K562 (cell line): ENCODE measurements around the gene VPS13D. TPM values are rescaled to one million over a fixed set of nuclear protein-coding genes. Genes with fewer than 3 reads are reported as not detected.
A peak's percentile ranks its signal among the peaks of the same experiment; 100 is the strongest.

Source experiments
- ARNT ChIP-seq, 2 experiments: fragments of 450-650 bp; IDR thresholded peaks; 2 replicates each; pipeline ENCODE4 v1.6.1; 2016; ENCODE audit warnings: mild to moderate bottlenecking in 1 of 2
- CEBPG ChIP-seq, 3 experiments: fragments of 200-800 bp in 1 of 3; sonication (Bioruptor generic) in 1 of 3; sonication (generic) in 1 of 3; formaldehyde crosslinking in 1 of 3; IDR thresholded peaks in 2 of 3; conservative IDR thresholded peaks in 1 of 3; 2 replicates each; pipeline versions ENCODE4 v1.6.1 to v1.8.0; 2016 to 2022; ENCODE audit warnings: missing compliant biosample characterization in 2 of 3, missing genetic modification characterization in 2 of 3, mild to moderate bottlenecking in 1 of 3, missing genetic modification reagents in 1 of 3
- EZH2 ChIP-seq: IDR thresholded peaks from 2 replicates; pipeline ENCODE4 v1.6.1; 2012; ENCODE audit warnings: low read depth, mild to moderate bottlenecking, inconsistent platforms, low read length, borderline replicate concordance
- FOXK2 ChIP-seq, 2 experiments: fragments of 450-650 bp; IDR thresholded peaks in 1 of 2; conservative IDR thresholded peaks in 1 of 2; 2 replicates each; pipeline ENCODE4 v1.6.1; 2016; ENCODE audit warnings: low read depth in 2 of 2, mild to moderate bottlenecking in 1 of 2
- HEY1 ChIP-seq: fragments of 250-450 bp; sonication (Bioruptor Pico); IDR thresholded peaks from 2 replicates; pipeline ENCODE4 v1.5.0; 2020; ENCODE audit warnings: mild to moderate bottlenecking, moderate library complexity, borderline replicate concordance
- MBD2 ChIP-seq: sonication (generic); IDR thresholded peaks from 2 replicates; pipeline ENCODE4 v1.6.1; 2016; ENCODE audit warnings: low read depth, borderline replicate concordance
- MCM7 ChIP-seq, 2 experiments: fragments of 450-650 bp; IDR thresholded peaks; 2 replicates each; pipeline ENCODE4 v1.6.1; 2016 to 2018
- MEF2D ChIP-seq: conservative IDR thresholded peaks from 2 replicates; pipeline ENCODE4 v1.6.1; 2016; ENCODE audit warnings: low read depth, missing genetic modification characterization, missing compliant biosample characterization
- MEIS2 ChIP-seq: fragments of 450-650 bp; IDR thresholded peaks from 2 replicates; pipeline ENCODE4 v1.6.1; 2014; ENCODE audit warnings: mild to moderate bottlenecking; ENCODE audit not compliant: partially characterized antibody
- MTF1 ChIP-seq: fragments of 250-450 bp; sonication (Bioruptor Pico); IDR thresholded peaks from 2 replicates; pipeline ENCODE4 v1.9.0; 2021; ENCODE audit warnings: moderate library complexity, mild to moderate bottlenecking, inconsistent platforms, borderline replicate concordance
- NCOA1 ChIP-seq: fragments of 450-650 bp; IDR thresholded peaks from 2 replicates; pipeline ENCODE4 v1.6.1; 2016; ENCODE audit warnings: low read depth
- NELFE ChIP-seq: IDR thresholded peaks from 2 replicates; pipeline ENCODE4 v1.6.1; 2011; ENCODE audit warnings: mild to moderate bottlenecking; ENCODE audit not compliant: insufficient read depth, insufficient read length
- POLR2B ChIP-seq: fragments of 450-650 bp; IDR thresholded peaks from 2 replicates; pipeline ENCODE4 v1.6.1; 2018; ENCODE audit warnings: low read depth; ENCODE audit not compliant: partially characterized antibody
- RBM25 ChIP-seq: fragments of 200-400 bp; formaldehyde crosslinking; IDR thresholded peaks from 2 replicates; pipeline ENCODE4 v1.6.1; 2018; ENCODE audit warnings: low read length, low read depth, moderate library complexity; ENCODE audit not compliant: severe bottlenecking
- SAFB2 ChIP-seq: fragments of 200-400 bp; formaldehyde crosslinking; IDR thresholded peaks from 2 replicates; pipeline ENCODE4 v1.6.1; 2018; ENCODE audit warnings: borderline replicate concordance, low read length, low read depth, moderate library complexity; ENCODE audit not compliant: severe bottlenecking
- SMARCA5 ChIP-seq: fragments of 450-650 bp; IDR thresholded peaks from 2 replicates; pipeline ENCODE4 v1.6.1; 2016
- TAF1 ChIP-seq: IDR thresholded peaks from 2 replicates; pipeline ENCODE4 v1.6.1; 2011; ENCODE audit warnings: mild to moderate bottlenecking, low read length, moderate library complexity; ENCODE audit not compliant: insufficient read depth, control insufficient read depth, severe bottlenecking; ENCODE audit errors: extremely low read depth
- TOE1 ChIP-seq, 2 experiments: fragments of 450-650 bp in 1 of 2; sonication (generic) in 1 of 2; formaldehyde crosslinking in 1 of 2; IDR thresholded peaks; 2 replicates each; pipeline versions ENCODE4 v1.7.1 to v1.8.0; 2016 to 2022; ENCODE audit warnings: borderline replicate concordance in 2 of 2, mild to moderate bottlenecking in 2 of 2, antibody characterized with exemption in 1 of 2, inconsistent platforms in 1 of 2, low read depth in 1 of 2, missing genetic modification reagents in 1 of 2, moderate library complexity in 1 of 2
- YY1 ChIP-seq, 3 experiments: IDR thresholded peaks; 2 replicates each; pipeline ENCODE4 v1.6.1; 2011; ENCODE audit warnings: low read length in 2 of 3, mild to moderate bottlenecking in 2 of 3, moderate library complexity in 2 of 3, borderline replicate concordance in 1 of 3, control low read depth in 1 of 3, low read depth in 1 of 3; ENCODE audit not compliant: insufficient read depth in 3 of 3, insufficient replicate concordance in 2 of 3, control insufficient read depth in 1 of 3, insufficient read length in 1 of 3; ENCODE audit errors: extremely low read depth in 1 of 3
- ZFPM2 ChIP-seq: fragments of 250-450 bp; sonication (Bioruptor Pico); IDR thresholded peaks from 2 replicates; pipeline ENCODE4 v1.5.1; 2022; ENCODE audit warnings: mild to moderate bottlenecking
- ZFX ChIP-seq: sonication (generic); formaldehyde crosslinking; IDR thresholded peaks from 2 replicates; pipeline ENCODE4 v1.8.0; 2022; ENCODE audit warnings: mild to moderate bottlenecking, missing genetic modification reagents, moderate library complexity
- ZNF23 ChIP-seq: fragments of 250-450 bp; sonication (Bioruptor Pico); IDR thresholded peaks from 2 replicates; pipeline ENCODE4 v1.4.0; 2020; ENCODE audit warnings: mild to moderate bottlenecking
- ZNF551 ChIP-seq: fragments of 250-450 bp; sonication (Bioruptor Pico); IDR thresholded peaks from 2 replicates; pipeline ENCODE4 v1.5.0; 2021; ENCODE audit warnings: mild to moderate bottlenecking, moderate library complexity
- polyA plus RNA-seq, 8 experiments: library from polyadenylated mRNA; depleted of rRNA in 4 of 8; stranded (reverse) in 5 of 8; unstranded in 3 of 8; fragments of >200 nt; fragmentation: Nextera tagmentation in 2 of 8; fragmentation: Illumina TruSeq in 1 of 8; extraction: Ambion mirVana in 2 of 8; extraction: Trizol in 1 of 8; gene quantifications; 2 replicates each; pipeline versions ENCODE4 v1.2.1 to v1.2.3, GENCODE V29; 2011 to 2014; ENCODE audit warnings: inconsistent platforms in 1 of 8, missing spikeins in 1 of 8
- total RNA-seq, 7 experiments: library from RNA; depleted of rRNA in 6 of 7; stranded (reverse); fragments of >200 nt in 6 of 7; fragmentation: Illumina TruSeq in 2 of 7; extraction: Trizol in 2 of 7; gene quantifications; 2 replicates each; pipeline versions ENCODE4 v1.2.1 to v1.2.3, GENCODE V29; 2011 to 2021; ENCODE audit warnings: low replicate concordance in 1 of 7
- TF ChIP-seq, protein P1 (sequence below): fragments of 450-650 bp; IDR thresholded peaks from 2 replicates; pipeline ENCODE4 v1.6.1; 2016; ENCODE audit warnings: missing biosample characterization, missing genetic modification characterization
- TF ChIP-seq, protein P2 (sequence below), 2 experiments: fragments of 450-650 bp; IDR thresholded peaks; 2 replicates each; pipeline ENCODE4 v1.6.1; 2016

The VPS13D gene
- total and polyA plus RNA-seq, 9 of the 15 experiments (the other 6 are each of a cell fraction or from before 2014, with no cell fraction given), result 6.1 to 51.5 (median 38.5) TPM

DNA sequence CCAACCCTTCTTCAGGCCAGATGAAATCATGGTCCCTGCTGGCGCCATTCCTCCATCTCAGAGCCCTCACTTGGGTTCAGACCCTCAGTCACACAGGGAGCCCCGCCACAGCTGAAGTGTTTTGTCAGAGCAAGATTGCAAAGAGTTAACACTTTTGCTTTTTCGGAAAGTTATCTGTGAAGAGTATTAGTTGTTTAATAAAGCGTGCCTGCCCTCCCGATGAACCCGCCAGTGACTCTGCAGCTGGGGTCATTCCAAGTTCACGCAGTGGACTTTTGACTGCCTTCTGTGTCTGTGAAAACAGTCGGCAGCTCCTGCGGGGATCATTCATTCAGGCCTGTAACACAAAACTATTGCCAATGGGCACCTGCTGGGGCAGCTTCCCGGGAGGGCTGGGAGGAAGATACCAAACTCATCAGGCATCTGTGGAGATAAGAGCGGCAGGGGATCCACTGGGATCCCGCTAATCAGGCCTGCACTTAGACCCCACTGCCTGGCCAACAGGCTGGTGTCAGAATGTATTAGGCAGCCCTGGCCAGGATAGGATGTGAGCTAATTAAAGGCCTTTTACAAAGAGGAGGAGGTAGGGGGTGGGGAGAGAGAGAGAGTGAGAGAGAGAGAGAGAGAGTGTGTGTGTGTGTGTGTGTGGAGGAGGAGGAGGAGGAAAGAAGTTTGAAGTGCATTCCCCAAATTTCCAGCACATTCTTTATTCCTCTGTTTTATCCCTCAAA lies 203.7 kb downstream of the VPS13D start (continued):
- TF ChIP-seq TAF1, result peak; percentile 16
- TF ChIP-seq POLR2B, result peak; percentile 40
- no peak for TF ChIP-seq NELFE
- peak in 2 of 3 experiments; percentile 21 to 60 for TF ChIP-seq YY1 (IDR thresholded peaks at IDR 0.05; ENCODE audit: borderline replicate concordance in 1 of 3, control insufficient read depth in 1 of 3, extremely low read depth in 1 of 3, insufficient read depth in 3 of 3, insufficient read length in 1 of 3, insufficient replicate concordance in 2 of 3, low read depth in 1 of 3, low read length in 2 of 3)
- peak; percentile 68; the same call in 1 of the 2 replicates for TF ChIP-seq NCOA1
- TF ChIP-seq, protein P1, sequence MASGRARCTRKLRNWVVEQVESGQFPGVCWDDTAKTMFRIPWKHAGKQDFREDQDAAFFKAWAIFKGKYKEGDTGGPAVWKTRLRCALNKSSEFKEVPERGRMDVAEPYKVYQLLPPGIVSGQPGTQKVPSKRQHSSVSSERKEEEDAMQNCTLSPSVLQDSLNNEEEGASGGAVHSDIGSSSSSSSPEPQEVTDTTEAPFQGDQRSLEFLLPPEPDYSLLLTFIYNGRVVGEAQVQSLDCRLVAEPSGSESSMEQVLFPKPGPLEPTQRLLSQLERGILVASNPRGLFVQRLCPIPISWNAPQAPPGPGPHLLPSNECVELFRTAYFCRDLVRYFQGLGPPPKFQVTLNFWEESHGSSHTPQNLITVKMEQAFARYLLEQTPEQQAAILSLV (tag), result 0 out of 2 replicates have a peak, but pooled peaks have one; percentile 4
- TF ChIP-seq CEBPG (CRISPR knock-in tag; IDR thresholded peaks at IDR 0.05), result no peak
- no peak for TF ChIP-seq CEBPG (tag; conservative IDR thresholded peaks at IDR 0.05 in 1 of 2, IDR thresholded peaks at IDR 0.05 in 1 of 2)
- TF ChIP-seq, protein P2, sequence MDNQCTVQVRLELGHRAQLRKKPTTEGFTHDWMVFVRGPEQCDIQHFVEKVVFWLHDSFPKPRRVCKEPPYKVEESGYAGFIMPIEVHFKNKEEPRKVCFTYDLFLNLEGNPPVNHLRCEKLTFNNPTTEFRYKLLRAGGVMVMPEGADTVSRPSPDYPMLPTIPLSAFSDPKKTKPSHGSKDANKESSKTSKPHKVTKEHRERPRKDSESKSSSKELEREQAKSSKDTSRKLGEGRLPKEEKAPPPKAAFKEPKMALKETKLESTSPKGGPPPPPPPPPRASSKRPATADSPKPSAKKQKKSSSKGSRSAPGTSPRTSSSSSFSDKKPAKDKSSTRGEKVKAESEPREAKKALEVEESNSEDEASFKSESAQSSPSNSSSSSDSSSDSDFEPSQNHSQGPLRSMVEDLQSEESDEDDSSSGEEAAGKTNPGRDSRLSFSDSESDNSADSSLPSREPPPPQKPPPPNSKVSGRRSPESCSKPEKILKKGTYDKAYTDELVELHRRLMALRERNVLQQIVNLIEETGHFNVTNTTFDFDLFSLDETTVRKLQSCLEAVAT (IDR thresholded peaks at IDR 0.05), result peak; percentile 95 to 98
- no peak for TF ChIP-seq SAFB2
- no peak for TF ChIP-seq MTF1 (CRISPR knock-in tag)
- TF ChIP-seq MBD2, result peak; percentile 43; the same call in 1 of the 2 replicates
- TF ChIP-seq TOE1 (IDR thresholded peaks at IDR 0.05; ENCODE audit: borderline replicate concordance), result peak; percentile 86
- TF ChIP-seq TOE1 (CRISPR knock-in tag; IDR thresholded peaks at IDR 0.05; ENCODE audit: borderline replicate concordance, low read depth), result no peak
- peak in 1 of 2 experiments; percentile 15; a peak in 1 of 4 replicates for TF ChIP-seq MCM7 (IDR thresholded peaks at IDR 0.05)
- TF ChIP-seq FOXK2 (conservative IDR thresholded peaks at IDR 0.05 in 1 of 2, IDR thresholded peaks at IDR 0.05 in 1 of 2; ENCODE audit: low read depth in 2 of 2), result peak in 1 of 2 experiments; percentile 77; a peak in 2 of 4 replicates
- TF ChIP-seq SMARCA5, result peak; percentile 93
- no peak for TF ChIP-seq ZNF551
- peak; percentile 57 for TF ChIP-seq RBM25
- no peak for TF ChIP-seq HEY1
- no peak for TF ChIP-seq EZH2
- peak; percentile 89 for TF ChIP-seq MEF2D (tag)
- peak; percentile 75 to 95; a peak in 3 of 4 replicates for TF ChIP-seq ARNT (IDR thresholded peaks at IDR 0.05)
- TF ChIP-seq ZFX (CRISPR knock-in tag), result peak; percentile 52
- TF ChIP-seq MEIS2, result no peak
- no peak for TF ChIP-seq ZFPM2 (CRISPR knock-in tag)
- TF ChIP-seq ZNF23 (CRISPR knock-in tag), result no peak
